Erythroblast (primary cell): ENCODE data around the gene SMG7.

Experiments
- GATA1 ChIP-seq: IDR thresholded peaks from 2 replicates; pipeline ENCODE4 v1.6.1; 2011; ENCODE audit warnings: low read depth, mild to moderate bottlenecking, control low read depth, low read length, moderate library complexity
- POLR2A ChIP-seq: IDR thresholded peaks from 2 replicates; pipeline ENCODE4 v1.6.1; 2011; ENCODE audit warnings: mild to moderate bottlenecking, low read length

DNA sequence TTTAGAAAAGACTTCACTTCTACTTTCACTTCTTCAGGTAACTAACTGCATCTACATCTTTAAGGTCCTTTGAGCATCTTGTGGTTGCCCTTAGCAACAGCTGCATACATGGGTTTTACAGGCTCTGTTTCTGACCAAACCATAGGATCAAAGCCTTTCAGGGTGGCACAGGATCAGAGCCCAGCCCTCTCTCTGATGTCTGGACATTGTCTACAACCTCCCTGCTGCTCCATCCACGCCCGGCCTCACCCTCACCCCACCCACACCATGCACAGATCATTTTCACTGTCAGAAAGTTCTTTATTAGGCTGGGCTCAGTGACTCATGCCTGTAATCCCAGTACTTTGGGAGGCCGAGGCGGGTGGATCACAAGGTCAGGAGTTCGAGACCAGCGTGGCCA lies 112.7 kb downstream of the SMG7 start:
- TF ChIP-seq POLR2A (no peak), GATA1 (no peak)
